BLaER1 (cell line): ENCODE measurements around the gene MRPS35.
"Not testable (repeated sequence)": the region's sequence is repeated elsewhere in the genome, so short reads cannot be mapped to it uniquely, and the experiment has no call there.

ENCODE experiments used
- H3K27ac ChIP-seq: shearing (Covaris generic); formaldehyde crosslinking; 2 replicates; pipeline ENCODE4 v1.8.1; 2022
- H3K27me3 ChIP-seq: shearing (Covaris generic); formaldehyde crosslinking; 2 replicates; pipeline ENCODE4 v1.8.1; 2022
- H3K36me3 ChIP-seq: shearing (Covaris generic); formaldehyde crosslinking; 2 replicates; pipeline ENCODE4 v1.8.1; 2022
- H3K4me1 ChIP-seq: shearing (Covaris generic); formaldehyde crosslinking; 2 replicates; pipeline ENCODE4 v1.8.1; 2022
- H3K4me2 ChIP-seq: shearing (Covaris generic); formaldehyde crosslinking; 2 replicates; pipeline ENCODE4 v1.8.1; 2022
- H3K4me3 ChIP-seq: shearing (Covaris generic); formaldehyde crosslinking; 2 replicates; pipeline ENCODE4 v1.8.1; 2022
- H3K9ac ChIP-seq: shearing (Covaris generic); formaldehyde crosslinking; 2 replicates; pipeline ENCODE4 v1.8.1; 2022
- H3K9me3 ChIP-seq: shearing (Covaris generic); formaldehyde crosslinking; 2 replicates; pipeline ENCODE4 v1.8.1; 2022
- H4K20me1 ChIP-seq: shearing (Covaris generic); formaldehyde crosslinking; 2 replicates; pipeline ENCODE4 v1.8.1; 2022
- Cebpa-rat ChIP-seq: shearing (Covaris generic); IDR thresholded peaks from 2 replicates; pipeline ENCODE4 v1.8.1; 2022

The MRPS35 gene

GRCh38 chr12:27733791-27734190 lies 23.2 kb downstream of the MRPS35 start:
- H3K9ac ChIP-seq: no peak overlapping the region
- H3K4me2 ChIP-seq: no peak overlapping the region
- no peak for TF ChIP-seq Cebpa-rat
- no peaks in the 10 kb centered on the region for H3K4me1 ChIP-seq
- H3K36me3 ChIP-seq: peaks cover 79% of the 10 kb centered on the region
- no peak overlapping the region for H3K4me3 ChIP-seq
- no peaks in the 10 kb centered on the region for H3K9me3 ChIP-seq
- H3K27ac ChIP-seq: no peak overlapping the region
- no peaks in the 10 kb centered on the region for H3K27me3 ChIP-seq
- H4K20me1 ChIP-seq: peaks cover 21% of the 10 kb centered on the region

- H3K9me3 ChIP-seq, H3K27ac ChIP-seq, H3K4me1 ChIP-seq, H3K9ac ChIP-seq, H3K4me2 ChIP-seq, H3K4me3 ChIP-seq, H3K27me3 ChIP-seq: not testable (repeated sequence)
- peaks cover 79% of the 10 kb centered on the region for H3K36me3 ChIP-seq
- H4K20me1 ChIP-seq: peaks cover 16% of the 10 kb centered on the region
These were observed 23.7 kb downstream of the MRPS35 start for GRCh38 chr12:27734321-27734720.

- H3K9me3 ChIP-seq: no peaks in the 10 kb centered on the region
- no peaks in the 10 kb centered on the region for H4K20me1 ChIP-seq
- TF ChIP-seq Cebpa-rat: no peak
- no peak overlapping the region for H3K4me3 ChIP-seq
- H3K36me3 ChIP-seq: peaks cover 91% of the 10 kb centered on the region
- no peak overlapping the region for H3K27ac ChIP-seq
- no peak overlapping the region for H3K9ac ChIP-seq
- no peak overlapping the region for H3K4me2 ChIP-seq
- no peaks in the 10 kb centered on the region for H3K4me1 ChIP-seq
- no peaks in the 10 kb centered on the region for H3K27me3 ChIP-seq
These were observed 33.0 kb downstream of the MRPS35 start for GRCh38 chr12:27743601-27744000.

GRCh38 chr12:27745734-27746133 lies 35.1 kb downstream of the MRPS35 start:
- not testable (repeated sequence) for H3K4me2 ChIP-seq, H3K9ac ChIP-seq, H3K27ac ChIP-seq, H4K20me1 ChIP-seq, H3K27me3 ChIP-seq, H3K9me3 ChIP-seq, H3K4me3 ChIP-seq, H3K4me1 ChIP-seq
- peaks cover 86% of the 10 kb centered on the region for H3K36me3 ChIP-seq

- Histone ChIP-seq H4K20me1 (0 out of 2 replicates have a peak, but pooled peaks cover 10% of the 10 kb centered on the region), H3K4me2 (no peak overlapping the region), H3K4me1 (no peaks in the 10 kb centered on the region), H3K27me3 (no peaks in the 10 kb centered on the region), H3K4me3 (no peak overlapping the region), H3K9me3 (no peaks in the 10 kb centered on the region), H3K9ac (no peak overlapping the region), H3K27ac (no peak overlapping the region), H3K36me3 (peaks cover 86% of the 10 kb centered on the region)
- no peak for TF ChIP-seq Cebpa-rat
These were observed 36.6 kb downstream of the MRPS35 start for GRCh38 chr12:27747111-27747820.

- Histone ChIP-seq H4K20me1 (0 out of 2 replicates have a peak, but pooled peaks cover 10% of the 10 kb centered on the region), H3K27me3 (no peaks in the 10 kb centered on the region), H3K4me3 (no peak overlapping the region), H3K9ac (no peak overlapping the region), H3K27ac (no peak overlapping the region), H3K9me3 (no peaks in the 10 kb centered on the region), H3K4me1 (no peaks in the 10 kb centered on the region), H3K36me3 (peaks cover 81% of the 10 kb centered on the region), H3K4me2 (no peak overlapping the region)
- TF ChIP-seq Cebpa-rat: no peak
These were observed 40.9 kb downstream of the MRPS35 start for GRCh38 chr12:27751386-27752047.

GRCh38 chr12:27754795-27755194 lies 44.2 kb downstream of the MRPS35 start:
- Histone ChIP-seq H3K27me3 (no peaks in the 10 kb centered on the region), H3K36me3 (peaks cover 67% of the 10 kb centered on the region), H3K9me3 (no peaks in the 10 kb centered on the region), H4K20me1 (0 out of 2 replicates have a peak, but pooled peaks cover 10% of the 10 kb centered on the region), H3K27ac (no peak overlapping the region), H3K4me3 (no peak overlapping the region), H3K9ac (no peak overlapping the region), H3K4me1 (no peaks in the 10 kb centered on the region), H3K4me2 (no peak overlapping the region)
- TF ChIP-seq Cebpa-rat: no peak

- Histone ChIP-seq H3K4me2 (no peak overlapping the region), H3K27ac (no peak overlapping the region), H3K4me1 (no peaks in the 10 kb centered on the region), H3K9me3 (no peaks in the 10 kb centered on the region), H3K27me3 (no peaks in the 10 kb centered on the region), H3K4me3 (no peak overlapping the region), H3K36me3 (peaks cover 54% of the 10 kb centered on the region), H4K20me1 (0 out of 2 replicates have a peak, but pooled peaks cover 3% of the 10 kb centered on the region), H3K9ac (no peak overlapping the region)
- no peak for TF ChIP-seq Cebpa-rat
These were observed 46.1 kb downstream of the MRPS35 start for GRCh38 chr12:27756670-27757195.

- H3K4me3 ChIP-seq: no peak overlapping the region
- no peak overlapping the region for H3K4me2 ChIP-seq
- no peaks in the 10 kb centered on the region for H3K4me1 ChIP-seq
- TF ChIP-seq Cebpa-rat: no peak
- H3K36me3 ChIP-seq: 0 out of 2 replicates have a peak, but pooled peaks cover 5% of the 10 kb centered on the region
- H4K20me1 ChIP-seq: no peaks in the 10 kb centered on the region
- H3K27me3 ChIP-seq: no peaks in the 10 kb centered on the region
- no peak overlapping the region for H3K27ac ChIP-seq
- H3K9me3 ChIP-seq: no peaks in the 10 kb centered on the region
- no peak overlapping the region for H3K9ac ChIP-seq
These were observed 52.1 kb downstream of the MRPS35 start for GRCh38 chr12:27762757-27763156.

- Histone ChIP-seq H3K4me2 (no peak overlapping the region), H3K27me3 (no peaks in the 10 kb centered on the region), H3K9ac (no peak overlapping the region), H3K4me3 (no peak overlapping the region), H4K20me1 (no peaks in the 10 kb centered on the region), H3K4me1 (no peaks in the 10 kb centered on the region), H3K36me3 (no peaks in the 10 kb centered on the region), H3K27ac (no peak overlapping the region), H3K9me3 (no peaks in the 10 kb centered on the region)
- no peak for TF ChIP-seq Cebpa-rat
These were observed 56.0 kb downstream of the MRPS35 start for GRCh38 chr12:27766587-27766986.
